ENCODE results near the gene NPB.
"Not testable (repeated sequence)": the region's sequence is repeated elsewhere in the genome, so short reads cannot be mapped to it uniquely, and the experiment has no call there.

The NPB gene

DNA sequence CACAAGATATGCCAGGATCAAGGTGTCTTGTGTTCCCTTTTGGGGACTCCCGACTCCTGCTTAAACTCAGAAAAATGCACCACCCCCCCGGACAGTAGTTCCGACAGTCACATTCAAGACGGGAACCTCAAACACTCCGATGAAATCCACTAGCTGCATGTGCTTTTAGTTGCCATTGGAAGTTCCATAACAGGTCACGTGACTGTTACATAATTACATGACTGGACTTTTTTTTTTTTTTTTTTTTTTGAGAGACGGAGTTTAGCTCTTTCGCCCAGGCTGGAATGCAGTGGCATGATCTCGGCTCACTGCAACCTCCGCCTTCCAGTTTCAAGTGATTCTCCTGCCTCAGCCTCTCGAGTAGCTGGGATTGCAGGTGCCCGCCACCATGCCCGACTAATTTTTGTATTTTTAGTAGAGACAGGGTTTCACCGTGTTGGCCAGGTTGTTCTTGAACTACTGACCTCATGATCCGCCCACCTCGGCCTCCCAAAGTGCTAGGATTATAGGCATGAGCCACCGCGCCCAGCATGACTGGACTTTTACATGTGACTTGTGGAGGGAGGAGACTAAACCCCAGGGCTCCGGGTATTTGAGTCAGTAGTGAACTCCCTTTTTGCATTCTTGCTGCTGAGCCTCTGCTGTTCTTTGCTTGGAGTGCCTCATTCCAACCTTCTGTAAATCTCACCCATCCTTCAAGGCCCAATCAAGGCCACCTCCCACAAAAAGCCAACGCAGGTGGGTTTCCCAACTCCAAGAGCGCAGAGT lies 14.4 kb downstream of the NPB start:
- ChIA-PET POLR2A (ENCODE audit: low non-redundant PET) (interaction anchor here (0.7 to 1.1 kb wide), 2 partner anchors 10 to 79 kb away, joined by 3 to 10 read pairs; no protein-coding TSS in a partner anchor), CTCF (interaction anchor here (0.6 to 0.7 kb wide), 2 partner anchors 204 to 577 kb away, joined by 3 to 5 read pairs; partner anchors contain the start of gene SLC25A10)
- peak; percentile 79 for DNase-seq (ENCODE audit: low spot score)
- TF ChIP-seq, protein P1, sequence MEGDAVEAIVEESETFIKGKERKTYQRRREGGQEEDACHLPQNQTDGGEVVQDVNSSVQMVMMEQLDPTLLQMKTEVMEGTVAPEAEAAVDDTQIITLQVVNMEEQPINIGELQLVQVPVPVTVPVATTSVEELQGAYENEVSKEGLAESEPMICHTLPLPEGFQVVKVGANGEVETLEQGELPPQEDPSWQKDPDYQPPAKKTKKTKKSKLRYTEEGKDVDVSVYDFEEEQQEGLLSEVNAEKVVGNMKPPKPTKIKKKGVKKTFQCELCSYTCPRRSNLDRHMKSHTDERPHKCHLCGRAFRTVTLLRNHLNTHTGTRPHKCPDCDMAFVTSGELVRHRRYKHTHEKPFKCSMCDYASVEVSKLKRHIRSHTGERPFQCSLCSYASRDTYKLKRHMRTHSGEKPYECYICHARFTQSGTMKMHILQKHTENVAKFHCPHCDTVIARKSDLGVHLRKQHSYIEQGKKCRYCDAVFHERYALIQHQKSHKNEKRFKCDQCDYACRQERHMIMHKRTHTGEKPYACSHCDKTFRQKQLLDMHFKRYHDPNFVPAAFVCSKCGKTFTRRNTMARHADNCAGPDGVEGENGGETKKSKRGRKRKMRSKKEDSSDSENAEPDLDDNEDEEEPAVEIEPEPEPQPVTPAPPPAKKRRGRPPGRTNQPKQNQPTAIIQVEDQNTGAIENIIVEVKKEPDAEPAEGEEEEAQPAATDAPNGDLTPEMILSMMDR (conservative IDR thresholded peaks at IDR 0.05; ENCODE audit: low read depth) = no peak
- H3K27ac ChIP-seq = peak overlapping the region; percentile 98

DNA sequence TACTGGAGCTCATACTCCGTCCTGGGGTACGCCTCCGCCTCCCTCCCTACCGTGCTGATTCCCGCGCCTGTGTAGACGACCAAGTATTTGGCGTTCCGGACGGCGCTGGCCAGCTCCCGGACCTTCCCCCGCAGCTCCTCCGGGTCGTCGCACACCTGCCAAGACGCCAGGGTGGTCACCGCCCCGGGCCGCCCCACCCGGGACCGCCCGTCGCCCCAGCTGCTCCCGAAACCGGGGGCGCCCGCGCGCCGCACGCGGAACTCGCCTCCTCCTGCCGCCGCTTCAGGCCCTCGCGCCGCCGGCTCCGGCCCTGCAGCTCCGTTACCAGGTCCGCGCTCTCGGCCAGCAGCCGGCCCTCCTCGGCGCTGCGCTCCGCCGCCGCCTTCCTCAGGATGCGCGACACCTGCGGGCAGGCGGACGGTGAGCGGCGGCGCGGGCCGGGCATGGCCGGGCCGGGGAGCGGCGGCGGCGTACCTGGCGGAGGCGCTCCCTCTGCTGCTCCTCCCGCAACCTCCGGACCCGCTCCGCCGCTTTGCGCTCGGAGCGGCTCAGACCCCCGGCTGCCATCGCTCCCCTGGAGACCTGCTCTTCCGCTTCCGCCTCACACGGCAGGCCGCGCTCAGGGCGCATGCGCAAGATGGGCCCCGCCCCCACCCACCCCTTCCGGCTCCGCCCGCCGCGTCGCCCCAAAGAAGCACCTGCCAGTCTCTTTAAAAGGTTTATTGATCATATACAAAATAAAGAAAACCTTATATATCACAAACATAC lies 15.7 kb downstream of the NPB start, which contains the start of gene SIRT7:
Gene SIRT7, minus strand, starts transcription at position 612 of the 768 bp plus-strand sequence. Its CDS starts 45 bp downstream, at position 567.
- peak; percentile 87 for DNase-seq (ENCODE audit: low spot score)
- ChIA-PET POLR2A (ENCODE audit: low non-redundant PET) (interaction anchor here (0.5 to 1.1 kb wide), 4 partner anchors 9 to 305 kb away, joined by 3 read pairs; no protein-coding TSS in a partner anchor), CTCF (interaction anchor here (0.7 kb wide), 2 partner anchors 35 to 205 kb away, joined by 3 to 5 read pairs; partner anchors contain the start of gene SLC25A10)
- H3K27ac ChIP-seq = peak within 1 kb of the TSS; percentile 98
- TF ChIP-seq, protein P1 (conservative IDR thresholded peaks at IDR 0.05; ENCODE audit: low read depth) = no peak

DNA sequence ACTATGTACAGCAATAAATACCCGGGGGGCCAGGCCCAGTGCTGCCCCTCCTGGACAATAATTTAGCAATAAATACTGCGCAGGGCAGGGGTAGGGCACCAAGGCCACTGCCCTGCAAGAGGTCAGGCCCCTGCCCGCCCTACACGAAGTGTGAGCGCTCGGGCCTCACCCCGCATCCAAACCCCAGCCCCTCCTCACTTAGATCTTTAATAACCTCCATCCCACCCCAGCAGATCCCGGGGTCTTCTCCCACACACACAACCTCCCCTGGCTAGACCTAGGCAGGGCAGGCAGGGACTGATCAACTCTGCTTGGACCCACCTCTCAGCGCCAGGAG lies 16.3 kb downstream of the NPB start:
- peak overlapping the region; percentile 98 for H3K27ac ChIP-seq
- CTCF ChIA-PET = interaction anchor here (1.3 kb wide), 1 partner anchor 102 kb away, joined by 7 read pairs; no protein-coding TSS in a partner anchor
- POLR2A ChIA-PET (ENCODE audit: low non-redundant PET); DNase-seq (ENCODE audit: low spot score): not testable (repeated sequence)

DNA sequence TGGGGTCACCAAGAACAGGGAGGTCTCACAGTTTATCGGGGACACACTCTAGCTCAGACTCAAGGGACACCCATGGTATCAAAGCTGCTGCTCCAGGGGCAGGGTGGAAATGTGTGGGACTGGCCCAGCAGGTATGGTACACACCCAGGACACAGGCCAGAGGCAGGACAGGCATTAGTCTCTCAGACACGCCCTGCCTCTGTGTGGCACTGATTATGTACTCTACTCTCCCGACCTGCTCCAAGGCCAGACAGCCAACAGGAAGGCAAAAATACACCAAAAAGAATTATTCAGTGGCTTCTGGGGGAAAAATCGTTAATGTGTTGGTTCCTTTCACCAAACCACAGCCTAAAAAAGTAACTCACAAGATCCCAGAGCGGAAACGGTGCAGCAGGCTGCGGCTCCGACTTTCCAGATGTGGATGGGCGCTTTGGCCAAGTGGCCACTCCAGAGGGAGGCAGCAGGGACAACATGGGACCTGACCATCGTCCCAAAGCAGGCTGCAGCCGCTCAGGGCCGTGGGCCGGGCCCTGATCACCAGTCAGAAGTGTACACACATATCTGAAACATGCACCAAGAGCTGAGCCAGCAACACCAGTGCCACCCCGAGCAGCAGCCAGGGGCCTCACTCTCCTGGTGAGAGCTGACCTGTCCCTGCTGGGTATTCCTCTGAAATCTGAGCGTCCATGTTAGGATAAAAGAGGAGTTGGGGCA lies 17.0 kb downstream of the NPB start:
- CTCF ChIA-PET = interaction anchor here (1.3 kb wide), 1 partner anchor 102 kb away, joined by 7 read pairs; no protein-coding TSS in a partner anchor
- DNase-seq (ENCODE audit: low spot score) = no peak
- POLR2A ChIA-PET (ENCODE audit: low non-redundant PET) = no interaction called here
- peak overlapping the region; percentile 98 for H3K27ac ChIP-seq
- TF ChIP-seq, protein P1 (conservative IDR thresholded peaks at IDR 0.05; ENCODE audit: low read depth) = no peak

DNA sequence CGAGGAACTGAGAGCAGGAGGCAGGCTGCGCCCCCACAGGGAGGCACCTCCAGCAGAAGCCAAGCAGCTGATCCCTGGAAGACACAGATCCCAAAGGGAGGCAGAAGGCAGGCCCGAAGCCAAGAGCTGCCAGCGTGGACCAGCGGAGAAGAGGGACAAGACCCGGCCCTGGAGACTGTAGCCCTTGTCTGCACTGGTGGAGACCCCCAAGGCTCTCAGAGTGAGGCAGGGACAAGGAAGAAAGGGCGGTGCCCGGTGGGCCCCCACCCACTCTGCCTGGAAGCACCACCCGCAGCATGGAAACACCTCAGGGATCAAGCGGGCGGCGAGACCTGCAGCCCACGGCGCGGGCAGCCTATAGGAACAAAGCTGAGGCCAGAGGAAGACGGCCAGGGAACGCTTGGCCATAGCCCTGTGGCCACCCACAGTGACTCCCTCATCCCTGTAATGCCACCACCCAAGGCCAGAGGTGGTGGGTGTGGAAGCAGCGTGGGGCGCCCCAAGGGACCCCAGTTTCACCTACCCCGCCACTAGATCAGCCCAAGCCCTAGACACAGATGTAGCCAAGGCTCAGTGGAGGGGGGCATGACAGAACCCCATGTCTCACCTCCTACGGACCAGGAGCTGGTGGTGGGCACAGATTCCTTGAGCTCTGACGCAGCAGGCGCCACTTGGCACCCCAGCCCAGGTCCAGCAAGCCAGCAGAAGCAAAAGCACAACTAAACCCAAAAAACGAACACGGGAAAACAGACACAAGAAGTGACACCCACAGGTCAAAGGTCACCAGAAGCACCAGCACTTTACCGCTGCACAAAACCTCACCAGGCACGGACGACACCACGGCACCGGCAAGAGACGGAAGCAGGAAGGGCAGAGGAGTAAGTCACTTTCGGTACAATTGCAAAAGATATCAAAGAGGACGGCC lies 18.8 kb downstream of the NPB start:
- peak overlapping the region; percentile 98 for H3K27ac ChIP-seq
- TF ChIP-seq, protein P1 (conservative IDR thresholded peaks at IDR 0.05; ENCODE audit: low read depth) = no peak
- CTCF ChIA-PET = interaction anchor here (0.8 kb wide), 1 partner anchor 510 kb away, joined by 3 read pairs; no protein-coding TSS in a partner anchor
- no peak for DNase-seq (ENCODE audit: low spot score)
- POLR2A ChIA-PET (ENCODE audit: low non-redundant PET) = no interaction called here

DNA sequence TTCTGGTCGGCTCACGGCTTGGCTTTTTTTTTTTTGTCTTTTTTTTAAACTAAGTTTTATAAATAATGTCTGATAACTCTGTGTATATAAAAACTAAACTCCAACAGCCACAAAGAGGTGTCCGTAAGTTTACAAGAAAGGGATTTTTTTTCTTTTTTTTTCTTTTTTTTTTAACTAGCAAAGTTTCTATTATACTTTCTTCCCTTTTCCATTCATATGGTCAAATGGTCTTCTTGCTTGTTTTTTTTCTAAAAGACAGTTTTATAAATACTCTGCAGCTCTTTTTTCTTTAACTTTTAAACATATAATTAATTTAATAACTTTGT lies 19.5 kb downstream of the NPB start:
- TF ChIP-seq, protein P1 (conservative IDR thresholded peaks at IDR 0.05; ENCODE audit: low read depth) = no peak
- H3K27ac ChIP-seq = peak overlapping the region; percentile 98
- CTCF ChIA-PET = interaction anchor here (0.8 kb wide), 1 partner anchor 510 kb away, joined by 3 read pairs; no protein-coding TSS in a partner anchor
- DNase-seq (ENCODE audit: low spot score) = no peak
- POLR2A ChIA-PET (ENCODE audit: low non-redundant PET) = no interaction called here

Data from RWPE1 (cell line).